PC-9 (cell line): Measurements from ENCODE around the gene BBIP1.

ENCODE experiments used
- CTCF ChIP-seq: fragments of 200-600 bp; sonication (generic); conservative IDR thresholded peaks from 2 replicates; pipeline ENCODE4 v1.6.1; 2017; ENCODE audit warnings: mixed run types, antibody characterized with exemption, mild to moderate bottlenecking, moderate library complexity
- EZH2 ChIP-seq: fragments of 200-600 bp; sonication (generic); IDR thresholded peaks from 2 replicates; pipeline ENCODE4 v1.8.0; 2017; ENCODE audit warnings: antibody characterized with exemption, low read depth

GRCh38 chr10:110861930-110862649 lies 56.9 kb downstream of the BBIP1 start:
- no peak for TF ChIP-seq EZH2
- no peak for TF ChIP-seq CTCF
